GM21737 (cell line): ENCODE results near the gene PSAT1.
A peak's percentile ranks its signal among the peaks of the same experiment; 100 is the strongest.

Source experiments
- ATAC-seq: cut with Tn5 transposase; IDR thresholded peaks from one replicate; pipeline ENCODE4 v1.9.1; 2021; ENCODE audit warnings: mild to moderate bottlenecking, moderate library complexity; ENCODE audit not compliant: unreplicated experiment

The PSAT1 gene

DNA sequence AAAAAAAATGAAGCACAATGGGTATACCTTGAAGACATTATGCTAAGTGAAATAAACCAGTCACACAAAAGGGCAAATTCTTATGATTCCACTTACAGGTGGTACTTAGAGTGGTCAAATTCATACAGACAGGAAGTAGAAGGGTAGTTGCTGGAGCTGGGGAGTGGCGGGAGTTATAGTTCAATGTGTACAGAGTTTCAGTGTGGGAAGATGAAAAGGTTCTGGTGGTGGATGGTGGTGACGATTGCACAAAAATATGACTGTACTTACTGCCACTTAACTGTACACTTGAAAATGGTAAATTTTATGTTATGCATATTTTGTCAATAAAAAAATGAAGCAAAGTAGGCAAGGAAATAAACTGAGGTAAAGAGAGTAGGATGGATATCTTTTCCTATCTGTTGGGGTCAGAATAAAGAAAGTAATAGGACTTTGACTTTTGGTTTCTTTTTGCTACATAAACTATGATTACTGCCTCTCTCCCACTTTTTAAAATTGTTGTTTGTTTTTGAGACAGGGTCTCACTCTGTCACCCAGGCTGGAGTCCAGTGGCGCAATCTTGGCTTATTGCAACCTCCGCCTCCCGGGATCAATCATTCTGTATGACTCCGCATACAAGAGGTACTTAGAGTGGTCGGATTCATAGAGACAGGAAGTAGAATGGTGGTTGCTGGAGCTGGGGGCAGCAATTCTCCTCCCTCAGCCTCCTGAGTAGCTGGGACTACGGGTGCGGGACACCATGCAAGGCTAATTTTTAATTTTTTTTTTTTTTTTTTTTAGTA is 4.0 kb upstream of the PSAT1 start:
- ATAC-seq, result no peak

DNA sequence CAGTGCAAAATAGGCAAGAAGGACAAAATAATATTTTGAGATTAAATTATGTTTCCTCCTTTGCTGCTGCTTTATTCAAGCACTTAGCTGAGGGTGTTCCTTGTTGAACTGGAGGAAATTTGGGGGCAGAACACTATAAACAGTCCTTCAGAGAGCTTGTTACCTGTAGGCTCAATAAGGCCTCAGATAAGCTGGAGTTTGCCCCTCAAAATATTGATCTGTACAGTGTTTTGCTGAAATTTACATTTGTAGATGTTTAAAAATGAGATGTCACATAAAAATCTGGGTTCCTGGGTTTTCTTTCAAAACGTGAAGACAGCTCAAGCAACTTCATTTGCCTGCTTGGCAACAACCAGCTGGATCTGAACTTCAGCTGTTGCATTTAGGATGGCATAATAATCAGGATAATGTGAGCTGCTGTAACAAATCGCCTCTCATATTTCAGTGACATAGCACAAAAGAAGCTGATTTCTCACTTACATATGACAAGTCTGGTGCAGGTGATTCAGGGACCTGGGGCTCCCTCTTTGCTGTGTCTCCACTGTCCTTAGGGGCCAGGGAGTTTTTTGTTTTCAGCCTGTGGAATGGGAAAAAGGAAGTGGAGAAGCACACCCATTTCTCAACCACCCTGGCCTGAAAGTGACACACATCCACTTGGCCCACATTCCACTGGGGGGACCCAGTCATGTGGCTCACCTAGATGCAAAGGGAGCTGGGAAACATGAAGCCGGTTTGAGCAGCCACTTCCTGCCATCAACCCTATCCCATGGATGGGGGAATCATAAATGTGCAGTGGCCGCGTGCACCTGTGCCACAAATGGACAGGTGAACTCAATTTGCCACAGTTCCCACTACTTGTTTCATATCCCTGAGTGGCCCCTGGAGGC is 2.4 kb upstream of the PSAT1 start:
- no peak for ATAC-seq

DNA sequence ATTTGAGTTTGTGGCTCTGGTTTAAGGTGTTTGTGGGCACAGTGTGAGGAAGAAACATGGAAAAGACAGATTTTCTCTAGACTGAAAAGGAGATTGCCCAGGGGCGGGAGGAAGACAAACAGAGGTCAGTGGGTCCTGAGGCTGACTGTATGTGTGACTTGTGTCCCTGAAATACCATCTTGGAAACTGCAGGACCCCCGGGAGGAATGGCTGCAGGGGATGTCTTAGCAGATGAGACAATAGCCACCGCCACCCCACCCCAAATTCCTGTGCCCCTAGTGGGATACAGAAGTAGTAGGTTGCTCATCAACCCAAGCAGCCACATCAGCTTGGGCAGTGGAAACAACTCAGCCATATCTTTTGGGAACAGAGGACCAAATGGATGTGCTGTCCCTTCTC is 1.7 kb upstream of the PSAT1 start:
- ATAC-seq, result no peak

DNA sequence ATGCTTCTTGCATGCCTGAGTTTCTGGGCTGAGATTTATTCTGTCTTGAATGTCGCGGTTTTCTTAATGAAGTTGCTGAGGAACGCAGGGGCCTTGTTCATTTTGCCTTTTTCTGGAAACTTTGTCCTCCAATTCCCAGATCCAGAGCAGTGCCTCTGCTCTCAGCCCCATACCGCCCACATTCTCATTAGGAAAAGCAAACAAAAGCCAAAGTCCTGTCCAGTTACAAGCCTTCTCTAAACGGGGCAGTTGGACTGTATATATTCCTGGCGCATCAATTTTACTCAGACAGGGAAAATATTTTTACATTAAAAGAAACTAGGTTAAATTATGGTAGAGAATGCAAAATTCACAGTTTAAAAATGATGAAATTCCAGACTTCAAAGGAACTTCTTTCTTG is 1.2 kb upstream of the PSAT1 start:
- ATAC-seq, result no peak

DNA sequence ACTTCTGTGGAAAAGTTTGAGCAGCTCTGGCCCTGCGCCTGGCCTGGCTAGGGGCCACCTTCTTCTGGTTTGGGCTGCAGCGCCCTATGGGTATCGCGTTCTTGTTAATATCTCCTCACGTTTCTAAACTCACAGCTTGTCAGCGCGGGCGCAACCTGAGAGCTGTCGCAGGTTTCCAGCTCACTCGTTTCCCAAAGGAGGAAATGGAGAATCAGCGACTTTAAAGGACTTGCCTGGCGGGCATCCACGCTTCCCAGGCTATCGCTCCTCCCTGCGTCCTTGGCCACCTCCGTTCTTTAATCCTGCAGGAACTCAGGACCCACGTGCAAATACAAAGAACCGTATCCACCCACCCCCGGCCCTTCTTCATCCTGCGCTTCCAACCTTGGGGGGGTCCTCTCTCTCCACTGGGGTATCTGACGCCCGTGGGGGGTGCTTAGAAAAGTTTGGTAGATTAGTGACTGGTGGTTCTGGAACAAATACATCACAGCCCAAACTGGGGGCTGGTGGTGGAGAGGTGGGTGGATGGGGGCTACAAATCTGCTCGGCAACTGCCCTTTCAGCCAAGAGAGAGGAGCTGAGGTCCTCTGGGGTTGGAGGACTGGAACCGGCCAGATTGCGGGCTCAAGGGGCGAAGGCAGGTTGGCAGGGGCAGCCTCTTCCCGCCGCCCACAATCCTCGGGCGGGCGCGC is 578 bp upstream of the PSAT1 start:
- no peak for ATAC-seq

DNA sequence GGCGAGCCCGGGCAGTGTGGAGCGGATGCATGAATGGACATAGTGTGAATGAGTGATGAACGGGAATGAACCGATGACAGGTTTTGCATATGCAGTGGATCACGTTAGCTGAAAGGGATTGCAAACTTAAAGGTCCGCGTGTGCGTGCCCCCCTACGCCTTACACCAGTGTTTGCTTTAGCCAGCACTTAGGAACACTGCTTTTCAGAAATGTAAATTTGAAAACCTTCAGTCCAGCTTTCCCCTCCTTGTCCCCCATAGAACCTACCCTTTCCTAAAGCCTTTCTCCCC is 692 bp downstream of the PSAT1 start:
- peak; percentile 49 for ATAC-seq

DNA sequence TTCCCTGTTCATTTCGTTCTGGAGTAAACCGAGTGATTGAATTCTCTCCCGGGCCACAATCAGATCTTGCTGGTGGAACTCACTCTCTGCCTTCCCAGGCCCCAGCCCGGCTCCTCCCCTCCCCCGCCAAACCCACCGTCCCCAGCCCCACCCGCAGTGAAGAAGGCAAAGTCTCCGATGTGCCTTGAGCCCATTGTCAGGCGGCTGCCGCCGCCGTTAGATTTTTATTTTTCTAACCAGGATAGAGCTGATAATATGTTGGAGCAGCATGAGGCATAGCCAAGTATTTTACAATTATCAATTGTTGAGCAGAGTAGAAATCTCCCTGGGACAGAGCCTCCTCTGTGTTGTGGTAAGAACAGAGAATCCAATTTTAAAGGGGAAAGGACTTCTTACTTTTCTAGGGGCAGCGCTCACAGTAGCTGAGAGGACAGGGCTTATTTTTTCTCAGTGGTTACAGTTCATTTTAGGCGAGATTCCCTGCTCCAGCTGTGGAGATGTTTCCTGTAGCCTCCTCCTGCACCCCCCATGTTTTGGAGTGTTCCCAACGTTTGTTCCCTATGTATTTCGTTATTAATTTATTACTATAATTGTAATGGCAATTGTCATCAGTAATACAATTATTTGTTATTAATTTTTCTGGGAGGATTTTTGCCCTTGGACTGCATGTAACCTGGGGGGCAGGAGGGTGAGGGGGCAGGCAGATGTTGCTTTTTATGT is 1.3 kb downstream of the PSAT1 start:
- ATAC-seq, result no peak

DNA sequence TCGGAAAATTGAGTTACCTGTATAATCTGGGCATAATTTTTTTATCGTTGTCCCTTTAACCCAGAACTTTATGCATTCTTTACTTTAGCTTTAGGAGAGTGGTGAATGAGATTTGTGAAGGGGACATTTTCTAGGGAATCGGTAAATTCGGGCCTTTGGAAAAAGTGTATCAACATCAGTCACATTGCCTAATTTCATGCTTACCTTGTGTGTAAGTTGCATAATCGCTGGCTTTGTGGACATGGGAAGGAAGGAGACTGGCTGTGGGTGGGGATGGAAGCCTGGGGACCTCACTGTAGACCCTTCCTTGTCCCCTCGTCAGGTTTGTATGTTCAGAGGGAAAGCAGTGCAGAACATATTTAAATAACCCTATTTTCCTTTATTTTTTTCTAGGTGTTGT is 3.3 kb downstream of the PSAT1 start:
- ATAC-seq, result no peak

DNA sequence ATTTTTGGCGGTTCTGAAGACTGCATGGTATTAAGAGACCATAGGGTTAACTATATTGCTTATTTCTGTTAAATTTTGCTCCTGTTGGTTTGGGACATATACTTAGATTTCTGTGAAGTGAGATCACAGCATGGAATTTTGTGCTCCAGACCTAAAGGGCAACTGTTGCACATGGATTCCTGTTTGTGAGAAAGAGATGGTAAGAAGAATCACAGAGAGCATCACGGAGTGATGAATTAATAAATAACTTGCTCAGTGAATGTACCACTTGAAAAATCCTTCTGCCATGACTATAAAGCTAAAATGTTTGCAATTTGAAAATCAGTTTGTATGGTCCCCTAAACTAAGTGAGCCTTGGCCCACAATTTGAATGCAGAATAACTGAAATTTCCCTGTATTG is 4.5 kb downstream of the PSAT1 start:
- no peak for ATAC-seq

DNA sequence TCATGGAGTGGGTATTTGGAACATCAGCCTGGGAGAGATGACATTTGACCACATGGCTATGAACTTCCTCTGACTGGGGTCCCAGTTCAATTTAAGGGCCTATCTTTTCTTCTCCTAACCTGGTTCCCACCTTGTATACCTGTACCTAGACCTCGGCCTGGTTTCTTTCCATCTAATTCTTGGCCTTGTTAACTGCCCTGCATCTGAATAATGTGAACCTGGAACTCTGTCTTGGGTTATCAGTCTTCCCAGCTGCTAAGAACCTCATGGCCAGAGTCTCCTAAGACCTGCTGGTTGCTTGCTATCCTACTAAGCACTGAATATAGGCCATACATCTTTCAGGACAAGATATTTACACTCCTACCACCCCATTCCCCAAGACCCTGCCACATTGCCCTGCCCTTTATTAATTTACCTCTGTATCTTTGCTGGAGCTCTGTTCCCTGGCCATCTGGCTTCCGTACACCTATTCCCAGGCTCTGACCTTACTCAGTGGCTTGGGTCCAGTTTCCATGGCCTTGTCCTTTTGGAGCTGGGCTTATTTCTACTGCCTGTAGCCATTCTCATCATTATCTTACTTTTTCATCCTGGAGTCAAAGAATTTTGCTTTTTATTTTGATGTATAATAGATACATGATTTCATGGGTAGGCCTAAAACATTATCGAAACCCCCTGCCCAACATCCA is 6.6 kb downstream of the PSAT1 start:
- ATAC-seq, result no peak

DNA sequence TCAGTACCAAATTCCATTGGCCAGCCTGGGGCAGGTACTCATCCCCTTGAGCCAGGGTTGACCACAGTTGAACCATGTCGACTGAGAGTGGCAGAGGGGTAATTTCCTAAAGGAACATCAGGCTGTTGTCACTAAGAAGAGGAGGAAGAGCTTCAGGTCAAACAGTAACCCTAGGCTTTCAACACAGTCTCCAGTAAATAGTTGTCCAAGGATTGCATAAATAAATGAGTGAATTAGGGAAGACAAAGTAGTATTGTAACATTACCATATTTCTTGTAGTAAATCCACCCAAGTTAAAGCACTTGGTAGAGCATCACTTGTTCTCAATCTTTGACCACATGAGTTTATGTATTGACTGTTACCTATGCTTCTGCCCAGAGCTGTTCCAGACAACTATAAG is 7.4 kb downstream of the PSAT1 start:
- ATAC-seq, result no peak

DNA sequence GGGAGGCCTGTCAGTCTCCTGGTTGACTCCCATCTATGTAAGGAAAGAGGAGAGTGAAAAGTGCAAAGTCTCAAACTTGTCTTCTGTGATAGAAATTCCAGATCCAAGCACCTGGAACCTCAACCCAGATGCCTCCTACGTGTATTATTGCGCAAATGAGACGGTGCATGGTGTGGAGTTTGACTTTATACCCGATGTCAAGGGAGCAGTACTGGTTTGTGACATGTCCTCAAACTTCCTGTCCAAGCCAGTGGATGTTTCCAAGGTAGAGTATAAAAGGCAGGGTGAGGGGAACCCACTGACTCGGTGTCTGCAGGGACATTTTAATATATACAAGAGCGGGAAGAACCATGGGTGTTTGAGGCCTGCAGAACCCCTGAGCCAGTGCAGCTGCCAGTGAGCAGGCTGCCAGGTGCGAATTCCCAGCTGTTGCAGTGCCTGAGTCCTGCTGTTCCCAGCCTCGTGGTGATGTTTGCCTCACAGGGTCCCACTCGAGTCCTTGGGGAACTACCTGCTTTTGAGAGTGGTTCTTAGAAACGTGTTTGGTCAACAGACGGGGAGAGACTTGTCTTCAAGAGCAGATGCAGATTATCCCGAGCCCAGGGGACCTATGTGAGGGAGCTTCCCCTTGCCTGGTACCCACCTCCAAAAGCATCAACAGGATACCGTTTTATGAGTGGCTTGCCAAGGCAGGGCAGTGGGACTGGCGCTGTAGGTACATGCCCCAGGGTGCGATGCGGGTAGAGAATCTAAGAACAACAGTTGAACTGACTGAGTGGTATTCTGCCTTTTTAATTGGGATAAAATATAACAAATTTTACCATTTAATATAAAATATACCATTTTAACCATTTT is 9.5 kb downstream of the PSAT1 start:
- no peak for ATAC-seq

DNA sequence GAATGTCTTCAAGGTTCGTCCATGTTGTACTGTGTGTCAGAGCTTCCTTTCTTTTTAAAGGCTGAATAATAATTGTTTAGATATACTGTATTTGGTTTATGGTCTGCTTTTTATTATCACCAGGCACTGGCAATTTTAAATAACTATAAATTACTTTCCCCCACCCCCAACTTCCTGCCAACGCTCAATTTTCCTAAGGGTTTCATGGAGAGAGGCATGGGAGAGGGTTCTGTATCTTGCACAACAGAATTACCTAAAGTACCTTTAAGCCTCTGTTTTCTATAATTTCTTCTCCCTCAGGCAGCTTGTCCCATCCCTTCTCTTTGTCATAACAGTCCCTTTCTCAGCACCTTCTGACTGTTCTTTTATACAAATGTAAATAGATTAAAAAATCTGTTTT is 10.4 kb downstream of the PSAT1 start:
- ATAC-seq, result no peak

DNA sequence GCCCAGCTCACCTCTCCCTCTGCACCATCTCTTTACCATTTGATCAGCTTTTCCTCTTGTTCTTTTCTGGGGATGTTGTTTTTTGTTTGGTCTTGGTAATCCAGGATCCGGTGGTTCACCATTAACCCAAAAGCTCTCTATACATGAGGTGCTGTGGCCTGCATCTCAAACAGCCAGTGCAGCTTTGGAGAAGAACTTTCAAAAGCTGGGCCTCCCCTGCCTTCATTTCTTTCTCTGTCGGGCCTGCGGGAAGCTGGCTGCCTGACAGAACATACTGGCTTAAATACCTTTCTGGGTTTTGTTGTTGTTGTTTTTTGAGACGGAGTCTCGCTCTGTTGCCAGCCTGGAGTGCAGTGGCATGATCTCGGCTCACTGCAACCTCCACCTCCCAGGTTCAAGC is 12.1 kb downstream of the PSAT1 start:
- no peak for ATAC-seq

DNA sequence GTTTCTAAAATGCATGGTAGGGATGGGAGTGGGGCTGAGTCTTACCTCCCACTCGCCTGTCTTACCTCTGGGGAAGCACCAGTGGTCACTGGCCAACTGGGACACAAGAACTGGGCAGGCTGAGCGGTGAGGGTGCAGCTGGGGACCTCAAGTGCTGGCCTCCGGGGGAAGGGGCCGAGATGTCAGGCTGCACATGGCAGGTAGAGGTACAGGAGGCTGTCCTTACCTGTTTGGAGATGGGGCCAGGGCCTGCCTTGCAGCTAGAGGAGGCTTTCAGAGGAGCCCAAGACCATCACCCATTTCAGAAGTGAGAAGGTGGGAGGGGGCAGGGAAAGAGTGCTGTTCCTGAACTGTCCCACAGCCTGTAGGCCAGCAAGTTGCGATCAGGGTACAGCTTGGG is 14.2 kb downstream of the PSAT1 start:
- no peak for ATAC-seq

DNA sequence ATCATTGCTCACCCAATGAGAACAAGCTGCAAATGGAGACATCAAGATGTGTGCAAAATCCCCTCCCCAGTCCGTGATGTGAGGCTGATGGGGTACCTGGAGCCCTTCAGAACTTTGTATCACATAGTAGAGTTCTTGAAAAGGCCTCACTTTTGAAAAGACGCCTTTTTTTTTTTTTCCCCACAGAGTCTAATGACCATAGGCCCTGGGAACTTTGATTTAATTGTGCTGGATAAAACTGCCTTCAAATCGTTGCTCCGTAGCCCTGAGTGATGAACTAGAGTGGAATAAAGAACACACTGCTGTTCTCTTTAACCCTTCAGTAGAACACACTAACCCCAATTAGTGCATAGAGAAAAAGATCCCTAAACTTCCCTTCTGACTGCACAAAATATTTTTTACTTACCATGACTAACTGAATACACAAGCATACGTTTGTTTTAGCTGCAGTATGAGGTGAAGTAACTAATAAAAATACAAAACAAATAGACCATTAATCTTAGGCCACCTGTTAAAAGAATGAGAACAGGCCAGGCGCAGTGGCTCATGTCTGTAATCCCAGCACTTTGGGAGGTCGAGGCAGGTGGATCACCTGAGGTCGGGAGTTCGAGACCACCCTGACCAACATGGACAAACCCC is 15.1 kb downstream of the PSAT1 start:
- no peak for ATAC-seq

DNA sequence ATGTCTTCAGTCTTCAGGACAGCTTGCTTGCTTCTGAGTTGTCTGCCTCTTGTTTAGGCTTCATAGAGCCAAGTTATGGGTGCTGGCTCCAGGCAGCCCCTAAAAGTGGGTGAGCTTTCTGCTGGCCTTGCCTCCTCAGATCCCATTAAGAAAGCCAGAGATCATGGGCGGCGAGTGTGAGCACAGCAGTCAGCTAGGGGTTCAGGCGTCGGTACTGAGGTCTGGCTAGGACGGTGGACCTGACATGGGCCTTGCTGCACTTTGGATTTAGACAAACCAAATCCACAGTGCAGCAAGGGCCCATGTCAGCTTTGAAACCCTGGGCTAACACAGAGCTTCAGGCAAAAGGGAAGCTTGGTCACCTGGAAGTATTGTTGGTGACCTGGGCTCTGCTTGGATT is 17.6 kb downstream of the PSAT1 start:
- no peak for ATAC-seq

DNA sequence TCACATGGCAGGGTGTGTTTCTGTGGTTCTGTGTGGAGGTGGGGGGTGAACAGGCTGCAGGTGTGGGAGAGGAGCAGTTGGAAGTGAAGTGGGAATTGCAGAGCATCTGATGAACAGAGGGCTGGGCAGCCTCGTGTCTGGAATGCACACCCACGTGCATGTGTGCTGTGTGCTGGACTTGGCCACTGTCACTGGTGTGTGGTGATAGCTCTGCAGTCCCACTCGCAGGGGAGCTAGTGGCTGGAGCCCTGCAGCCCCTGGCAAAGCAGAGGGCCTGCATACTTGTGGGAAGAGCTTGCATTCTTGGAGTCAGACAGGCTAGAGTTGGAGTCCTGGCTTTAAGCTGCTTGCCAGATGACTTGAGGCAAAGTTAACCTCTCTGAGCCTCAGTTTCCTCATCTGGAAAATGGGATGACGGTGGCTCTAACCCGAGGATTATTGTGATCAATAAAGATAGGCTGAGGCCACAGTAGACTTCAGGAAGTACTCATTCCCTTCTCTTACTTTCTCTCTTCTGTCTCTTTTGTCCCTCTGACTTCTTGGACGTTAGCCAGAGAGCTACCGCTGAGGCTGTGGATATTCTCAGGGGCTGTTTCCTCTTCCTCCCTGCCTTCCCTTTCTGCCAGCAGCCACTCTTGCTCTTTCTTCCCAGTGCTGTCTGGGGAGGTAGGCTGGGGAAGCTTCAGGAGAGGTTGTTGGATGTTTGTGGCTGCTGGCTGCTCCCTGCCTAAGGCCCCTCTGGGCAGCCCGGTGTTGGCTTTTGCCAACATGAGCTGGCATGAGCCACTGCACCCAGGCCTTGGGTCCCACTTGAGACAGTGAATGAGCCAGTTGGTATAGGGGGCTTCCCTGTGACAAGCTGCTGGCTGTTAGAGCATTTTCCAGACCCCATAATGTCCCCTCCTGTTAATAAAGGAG is 18.3 kb downstream of the PSAT1 start:
- no peak for ATAC-seq
